GM21723 (cell line): ENCODE results near the gene TEX35.
"Not testable (repeated sequence)": the region's sequence is repeated elsewhere in the genome, so short reads cannot be mapped to it uniquely, and the experiment has no call there.

Experiments used
- ATAC-seq: cut with Tn5 transposase; IDR thresholded peaks from one replicate; pipeline ENCODE4 v1.9.1; 2021; ENCODE audit warnings: mild to moderate bottlenecking, moderate library complexity; ENCODE audit not compliant: unreplicated experiment

TEX35 gene

GRCh38 chr1:178539291-178539690, 26.4 kb downstream of the TEX35 start:
- ATAC-seq = no peak

- ATAC-seq = no peak
These were observed 27.3 kb downstream of the TEX35 start for GRCh38 chr1:178540204-178540603.

GRCh38 chr1:178540646-178541045, 27.7 kb downstream of the TEX35 start:
- no peak for ATAC-seq

- ATAC-seq = no peak
These were observed 28.5 kb downstream of the TEX35 start for GRCh38 chr1:178541379-178541778.

- peak; percentile 57 for ATAC-seq
These were observed 29.1 kb downstream of the TEX35 start for GRCh38 chr1:178541829-178542553.

- ATAC-seq = peak; percentile 75
These were observed 29.8 kb downstream of the TEX35 start for GRCh38 chr1:178542554-178543289.

GRCh38 chr1:178543290-178543607, 30.3 kb downstream of the TEX35 start:
- ATAC-seq = peak; percentile 45

- no peak for ATAC-seq
These were observed 31.6 kb downstream of the TEX35 start for GRCh38 chr1:178544531-178544930.

GRCh38 chr1:178548108-178548507, 35.2 kb downstream of the TEX35 start:
- no peak for ATAC-seq

- no peak for ATAC-seq
These were observed 38.4 kb downstream of the TEX35 start for GRCh38 chr1:178551307-178551706.

- no peak for ATAC-seq
These were observed 39.0 kb downstream of the TEX35 start for GRCh38 chr1:178551940-178552339.

GRCh38 chr1:178552856-178553255, 39.9 kb downstream of the TEX35 start:
- no peak for ATAC-seq

GRCh38 chr1:178554351-178554750, 41.4 kb downstream of the TEX35 start:
- ATAC-seq = not testable (repeated sequence)

- not testable (repeated sequence) for ATAC-seq
These were observed 42.7 kb downstream of the TEX35 start for GRCh38 chr1:178555613-178556012.

- ATAC-seq = not testable (repeated sequence)
These were observed 45.9 kb downstream of the TEX35 start for GRCh38 chr1:178558816-178559215.

- no peak for ATAC-seq
These were observed 48.0 kb downstream of the TEX35 start for GRCh38 chr1:178560871-178561376.

GRCh38 chr1:178563099-178563820, 50.4 kb downstream of the TEX35 start:
- no peak for ATAC-seq

- ATAC-seq = no peak
These were observed 51.3 kb downstream of the TEX35 start for GRCh38 chr1:178564086-178564782.

GRCh38 chr1:178564783-178565180, 51.9 kb downstream of the TEX35 start:
- ATAC-seq = no peak

- no peak for ATAC-seq
These were observed 52.7 kb downstream of the TEX35 start for GRCh38 chr1:178565586-178565985.

GRCh38 chr1:178566187-178566586, 53.3 kb downstream of the TEX35 start:
- peak; percentile 87 for ATAC-seq
